K562 (cell line): ENCODE measurements around the gene LIN7A. TPM values are rescaled to one million over a fixed set of nuclear protein-coding genes. Genes with fewer than 3 reads are reported as not detected.

Experiments
- ATAC-seq: fragments of 200-7000 bp; cut with Tn5 transposase; 3 replicates; pipeline ENCODE4 v1.9.1; 2020; ENCODE audit warnings: moderate library complexity
- BruUV-seq: library from RNA; stranded (reverse); fragments of 400-500 nt; replicated peaks from 2 replicates; lab custom pipeline; 2021; lab: Mats Ljungman, UMichigan
- CTCF ChIA-PET: fragments of 300-600 bp; formaldehyde crosslinking; extraction: SDS; loops from one replicate; lab custom pipeline; 2021; ENCODE audit warnings: low intra/inter-chr PET ratio; lab: Yijun Ruan, JAX
- POLR2A ChIA-PET: fragments of 300-600, 350-650 bp; sonication (Branson Sonifier 250); formaldehyde crosslinking; extraction: SDS; loops from one replicate; lab custom pipeline; 2021; ENCODE audit warnings: antibody characterized with exemption, inconsistent platforms; lab: Yijun Ruan, JAX
- DNase-seq, 4 experiments: peaks; one replicate each; pipeline versions ENCODE4 v3.0.0 to v3.0.0-alpha.2; 2011 to 2018; ENCODE audit warnings: low spot score in 3 of 4, mixed read lengths in 3 of 4; ENCODE audit errors: extremely low read depth in 1 of 4
- FAIRE-seq: peaks from 2 replicates; lab custom pipeline; 2011; peaks lifted over from hg19 to GRCh38; lab: Jason Lieb, UNC
- H2AFZ ChIP-seq: 2 replicates; pipeline ENCODE4 v1.6.0; 2011; ENCODE audit warnings: low read depth, low read length, control low read depth, inconsistent platforms
- H3K27ac ChIP-seq: fragments of 200-600 bp; 3 replicates; pipeline ENCODE4 v1.8.0; 2011; ENCODE audit warnings: low read depth, mild to moderate bottlenecking, control low read depth, inconsistent platforms, low read length, moderate library complexity, mixed read lengths; ENCODE audit errors: extremely low read depth
- H3K27me3 ChIP-seq, 2 experiments: fragments of 300-600 bp in 1 of 2; 2 replicates in 1 of 2; 3 replicates in 1 of 2; pipeline versions ENCODE4 v1.6.0 to v1.8.0; 2011; ENCODE audit warnings: inconsistent platforms in 2 of 2, low read length in 2 of 2, mild to moderate bottlenecking in 1 of 2, mixed read lengths in 1 of 2, moderate library complexity in 1 of 2; ENCODE audit not compliant: control insufficient read depth in 2 of 2, insufficient read depth in 2 of 2
- H3K36me3 ChIP-seq: fragments of 300-600 bp; 3 replicates; pipeline ENCODE4 v1.8.0; 2011; ENCODE audit warnings: mild to moderate bottlenecking, low read length, inconsistent platforms; ENCODE audit not compliant: control insufficient read depth, insufficient read depth
- H3K4me1 ChIP-seq, 2 experiments: fragments of 200-600 bp in 1 of 2; replicated peaks in 1 of 2; 2 replicates in 1 of 2; 3 replicates in 1 of 2; pipeline versions ENCODE4 v1.5.1 to v1.8.0; 2011; ENCODE audit warnings: inconsistent platforms in 2 of 2, low read length in 2 of 2, mild to moderate bottlenecking in 1 of 2, mixed read lengths in 1 of 2, moderate library complexity in 1 of 2; ENCODE audit not compliant: control insufficient read depth in 2 of 2, insufficient read depth in 2 of 2
- H3K4me2 ChIP-seq: 2 replicates; pipeline ENCODE4 v1.6.1; 2011; ENCODE audit warnings: low read length, control low read depth, inconsistent platforms, mixed read lengths; ENCODE audit not compliant: insufficient read depth
- H3K4me3 ChIP-seq: fragments of 200-600 bp; sonication (generic), shearing (Covaris generic); 2 replicates; pipeline ENCODE4 v1.5.1; 2016; ENCODE audit warnings: control low read depth, inconsistent platforms
- H3K79me2 ChIP-seq: fragments of 200-600 bp; 3 replicates; pipeline ENCODE4 v1.8.0; 2011; ENCODE audit warnings: low read length, inconsistent platforms; ENCODE audit not compliant: control insufficient read depth, insufficient read depth
- H3K9ac ChIP-seq, 2 experiments: 2 replicates each; pipeline versions ENCODE4 v1.6.0 to v1.6.1; 2011; ENCODE audit warnings: low read depth in 2 of 2, low read length in 2 of 2, control low read depth in 1 of 2, inconsistent platforms in 1 of 2, mild to moderate bottlenecking in 1 of 2, mixed read lengths in 1 of 2; ENCODE audit not compliant: insufficient read depth in 1 of 2
- H3K9me1 ChIP-seq: one replicate; pipeline ENCODE4 v1.6.0; 2011; ENCODE audit warnings: inconsistent platforms, mild to moderate bottlenecking, low read length, moderate library complexity; ENCODE audit not compliant: control insufficient read depth, insufficient read depth
- H3K9me3 ChIP-seq: replicated peaks from 2 replicates; pipeline ENCODE4 v1.5.1; 2011; ENCODE audit warnings: low read depth, low read length, inconsistent platforms; ENCODE audit not compliant: control insufficient read depth, insufficient read depth
- H4K20me1 ChIP-seq: replicated peaks from 2 replicates; pipeline ENCODE4 v1.6.1; 2011; ENCODE audit warnings: low read length, inconsistent platforms, mixed read lengths; ENCODE audit not compliant: control insufficient read depth, insufficient read depth
- E2F4 ChIP-seq: sonication (generic); formaldehyde crosslinking; IDR thresholded peaks from 2 replicates; pipeline ENCODE4 v1.8.0; 2022; ENCODE audit warnings: mild to moderate bottlenecking, low read depth, missing genetic modification reagents
- HNRNPLL ChIP-seq: fragments of 200-400 bp; formaldehyde crosslinking; IDR thresholded peaks from 2 replicates; pipeline ENCODE4 v1.6.1; 2017; ENCODE audit warnings: low read length, low read depth, mild to moderate bottlenecking; ENCODE audit not compliant: poor library complexity, severe bottlenecking
- KLF6 ChIP-seq: fragments of 250-450 bp; sonication (Bioruptor Pico); IDR thresholded peaks from 2 replicates; pipeline ENCODE4 v1.4.0; 2020; ENCODE audit warnings: mild to moderate bottlenecking, moderate library complexity, borderline replicate concordance
- MEF2D ChIP-seq: conservative IDR thresholded peaks from 2 replicates; pipeline ENCODE4 v1.6.1; 2016; ENCODE audit warnings: low read depth, missing genetic modification characterization, missing compliant biosample characterization
- MYC ChIP-seq, 2 experiments: fragments of 250-450 bp in 1 of 2; sonication (Bioruptor Pico) in 1 of 2; IDR thresholded peaks; 2 replicates each; pipeline versions ENCODE4 v1.5.1 to v1.6.1; 2012 to 2021; ENCODE audit warnings: low read depth in 2 of 2, borderline replicate concordance in 1 of 2, improper control_type of control experiment in 1 of 2, low read length in 1 of 2, mild to moderate bottlenecking in 1 of 2, moderate library complexity in 1 of 2
- NELFE ChIP-seq: IDR thresholded peaks from 2 replicates; pipeline ENCODE4 v1.6.1; 2011; ENCODE audit warnings: mild to moderate bottlenecking; ENCODE audit not compliant: insufficient read depth, insufficient read length
- RBM17 ChIP-seq: fragments of 200-400 bp; formaldehyde crosslinking; IDR thresholded peaks from 2 replicates; pipeline ENCODE4 v1.6.1; 2017; ENCODE audit warnings: low read depth, mild to moderate bottlenecking, low read length, borderline replicate concordance
- SIRT6 ChIP-seq: IDR thresholded peaks from one replicate; pipeline ENCODE4 v1.6.1; 2012; ENCODE audit warnings: low read depth, mild to moderate bottlenecking, control low read depth, inconsistent platforms, low read length, moderate library complexity
- TSC22D4 ChIP-seq: fragments of 450-650 bp; IDR thresholded peaks from 2 replicates; pipeline ENCODE4 v1.6.1; 2016; ENCODE audit warnings: missing genetic modification characterization, missing biosample characterization, control low read depth
- U2AF1 ChIP-seq: fragments of 200-400 bp; formaldehyde crosslinking; optimal IDR thresholded peaks from 2 replicates; pipeline ENCODE3; 2017; ENCODE audit warnings: mild to moderate bottlenecking, low read depth, low read length, moderate library complexity
- ZMIZ1 ChIP-seq, 2 experiments: fragments of 150-350 bp in 1 of 2; IDR thresholded peaks; 2 replicates each; pipeline ENCODE4 v1.6.1; 2012 to 2016; ENCODE audit warnings: low read depth in 2 of 2, low read length in 2 of 2, mild to moderate bottlenecking in 1 of 2, moderate library complexity in 1 of 2
- in situ Hi-C: fragments of 300-500 bp; cut with MboI; formaldehyde crosslinking; loops from 4 replicates; pipeline ENCODE4 v1.15.0; 2018; ENCODE audit warnings: inconsistent platforms, mixed read lengths
- intact Hi-C: fragments of 100-400 bp; cut with micrococcal nuclease; formaldehyde crosslinking; loops from 2 replicates; pipeline ENCODE4 v1.14.2; 2022
- polyA plus RNA-seq, 8 experiments: library from polyadenylated mRNA; depleted of rRNA in 4 of 8; stranded (reverse) in 5 of 8; unstranded in 3 of 8; fragments of >200 nt; fragmentation: Nextera tagmentation in 2 of 8; fragmentation: Illumina TruSeq in 1 of 8; extraction: Ambion mirVana in 2 of 8; extraction: Trizol in 1 of 8; gene quantifications; 2 replicates each; pipeline versions ENCODE4 v1.2.1 to v1.2.3, GENCODE V29; 2011 to 2014; ENCODE audit warnings: inconsistent platforms in 1 of 8, missing spikeins in 1 of 8
- total RNA-seq, 7 experiments: library from RNA; depleted of rRNA in 6 of 7; stranded (reverse); fragments of >200 nt in 6 of 7; fragmentation: Illumina TruSeq in 2 of 7; extraction: Trizol in 2 of 7; gene quantifications; 2 replicates each; pipeline versions ENCODE4 v1.2.1 to v1.2.3, GENCODE V29; 2011 to 2021; ENCODE audit warnings: low replicate concordance in 1 of 7

Gene LIN7A
- total and polyA plus RNA-seq, 9 of the 15 experiments (the other 6 are each of a cell fraction or from before 2014, with no cell fraction given), result not detected

- FAIRE-seq (no peak), ATAC-seq (no peak), DNase-seq (no peak)
- Histone ChIP-seq H3K4me2 (no peak overlapping the region), H3K27ac (no peak overlapping the region), H3K36me3 (no peaks in the 10 kb centered on the region), H3K4me1 (no peaks in the 10 kb centered on the region), H3K9me1 (no peaks in the 10 kb centered on the region)
- POLR2A ChIA-PET, result no interaction called here
- CTCF ChIA-PET, result no interaction called here
- TF ChIP-seq E2F4 (CRISPR knock-in tag) (no peak), TSC22D4 (tag) (no peak), RBM17 (no peak), MEF2D (tag) (no peak), SIRT6 (no peak), MYC (IDR thresholded peaks at IDR 0.05; ENCODE audit: low read depth, low read length) (no peak), MYC (CRISPR knock-in tag; IDR thresholded peaks at IDR 0.05; ENCODE audit: borderline replicate concordance, low read depth) (no peak), KLF6 (no peak), HNRNPLL (no peak), ZMIZ1 (IDR thresholded peaks at IDR 0.05; ENCODE audit: low read depth in 2 of 2, low read length in 2 of 2) (no peak), NELFE (no peak), U2AF1 (no peak)
- TF ChIP-seq, all 486 proteins: peak for 0
- intact Hi-C loops (no loop called here), in situ Hi-C loops (no loop called here)
- no peaks in the 10 kb centered on the region for H3K9me3 ChIP-seq
- no peaks in the 10 kb centered on the region for H3K27me3 ChIP-seq
- no peak overlapping the region for H3K9ac ChIP-seq
- no peaks in the 10 kb centered on the region for H3K79me2 ChIP-seq
- no peak overlapping the region for H3K4me3 ChIP-seq
- H4K20me1 ChIP-seq, result no peaks in the 10 kb centered on the region
- no TSS peak for BruUV-seq
- no peak overlapping the region for H2AFZ ChIP-seq
Observed at GRCh38 chr12:80815351-80815750, 122.4 kb downstream of the LIN7A start.
